ENCODE data around the gene CCDC18.
"Not testable (repeated sequence)": the region's sequence is repeated elsewhere in the genome, so short reads cannot be mapped to it uniquely, and the experiment has no call there.

DNA sequence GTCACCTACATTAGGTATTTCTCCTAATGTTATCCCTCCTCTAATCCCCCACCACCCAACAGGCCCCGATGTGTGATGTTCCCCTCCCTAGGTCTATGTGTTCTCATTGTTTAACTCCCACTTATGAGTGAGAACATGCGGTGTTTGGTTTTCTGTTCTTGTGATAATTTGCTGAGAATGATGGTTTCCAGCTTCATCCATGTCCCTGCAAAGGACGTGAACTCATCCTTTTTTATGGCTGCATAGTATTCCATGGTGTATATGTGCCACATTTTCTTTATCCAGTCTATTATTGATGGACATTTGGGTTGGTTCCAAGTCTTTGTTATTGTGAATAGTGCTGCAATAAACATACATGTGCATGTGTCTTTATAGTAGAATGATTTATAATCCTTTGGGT, 80.2 kb downstream of the CCDC18 start:
- TF ChIP-seq, protein P1, sequence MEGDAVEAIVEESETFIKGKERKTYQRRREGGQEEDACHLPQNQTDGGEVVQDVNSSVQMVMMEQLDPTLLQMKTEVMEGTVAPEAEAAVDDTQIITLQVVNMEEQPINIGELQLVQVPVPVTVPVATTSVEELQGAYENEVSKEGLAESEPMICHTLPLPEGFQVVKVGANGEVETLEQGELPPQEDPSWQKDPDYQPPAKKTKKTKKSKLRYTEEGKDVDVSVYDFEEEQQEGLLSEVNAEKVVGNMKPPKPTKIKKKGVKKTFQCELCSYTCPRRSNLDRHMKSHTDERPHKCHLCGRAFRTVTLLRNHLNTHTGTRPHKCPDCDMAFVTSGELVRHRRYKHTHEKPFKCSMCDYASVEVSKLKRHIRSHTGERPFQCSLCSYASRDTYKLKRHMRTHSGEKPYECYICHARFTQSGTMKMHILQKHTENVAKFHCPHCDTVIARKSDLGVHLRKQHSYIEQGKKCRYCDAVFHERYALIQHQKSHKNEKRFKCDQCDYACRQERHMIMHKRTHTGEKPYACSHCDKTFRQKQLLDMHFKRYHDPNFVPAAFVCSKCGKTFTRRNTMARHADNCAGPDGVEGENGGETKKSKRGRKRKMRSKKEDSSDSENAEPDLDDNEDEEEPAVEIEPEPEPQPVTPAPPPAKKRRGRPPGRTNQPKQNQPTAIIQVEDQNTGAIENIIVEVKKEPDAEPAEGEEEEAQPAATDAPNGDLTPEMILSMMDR (IDR thresholded peaks at IDR 0.05): not testable (repeated sequence)
- not testable (repeated sequence) for TF ChIP-seq POLR2A (IDR thresholded peaks at IDR 0.05)

Measured in uterus (tissue), 2 donors.